IPS-18c (cell line): ENCODE measurements around the gene REEP3.
A peak's percentile ranks its signal among the peaks of the same experiment; 100 is the strongest.

Experiments
- H3K4me3 ChIP-seq: 2 replicates; pipeline ENCODE4 v1.7.0; 2013; ENCODE audit warnings: low read depth, mild to moderate bottlenecking, low read length, moderate library complexity; ENCODE audit not compliant: insufficient read depth
- H3K9me3 ChIP-seq: one replicate; pipeline ENCODE4 v1.6.1; 2013; ENCODE audit warnings: mild to moderate bottlenecking, low read length, moderate library complexity; ENCODE audit not compliant: control insufficient read depth, insufficient read depth

The REEP3 gene

DNA sequence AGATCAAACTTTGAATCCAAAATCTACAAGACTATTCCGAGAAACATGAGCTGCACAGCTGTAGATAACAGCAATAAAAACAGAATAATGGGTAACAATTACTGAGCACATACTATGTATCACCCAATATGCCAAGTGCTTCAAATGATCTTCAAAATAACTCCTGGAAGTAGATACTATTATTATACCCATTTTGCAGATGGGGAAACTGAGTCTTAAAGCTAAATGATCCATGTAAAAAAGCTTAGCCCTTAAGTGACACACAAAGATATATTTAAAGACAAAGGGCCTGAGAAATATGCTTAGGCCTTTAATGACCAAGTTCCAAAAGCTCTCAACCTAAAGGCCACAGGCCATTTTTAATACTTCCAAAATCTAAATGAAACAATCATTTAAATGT is 18.4 kb upstream of the REEP3 start:
- H3K9me3 ChIP-seq = no peaks in the 10 kb centered on the region
- H3K4me3 ChIP-seq = no peak overlapping the region

DNA sequence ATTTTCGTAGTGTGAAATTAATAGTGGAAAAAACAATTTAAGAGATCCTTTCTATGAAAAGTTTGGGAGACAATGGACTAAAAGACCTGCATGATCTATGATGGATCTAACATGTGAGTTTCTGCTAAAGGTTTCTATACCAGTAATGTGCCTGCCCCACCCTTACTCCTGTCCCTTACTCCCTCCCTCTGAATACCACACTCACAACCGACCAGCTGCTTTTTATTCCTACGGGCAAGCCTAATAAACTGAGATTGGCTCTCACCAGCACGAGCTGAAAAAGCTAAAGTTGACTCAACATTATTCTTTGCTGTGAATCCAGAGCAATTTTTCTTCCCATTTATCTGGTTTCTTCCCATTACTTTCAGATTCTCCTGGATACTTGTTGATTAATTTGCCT is 17.8 kb upstream of the REEP3 start:
- Histone ChIP-seq H3K9me3 (no peaks in the 10 kb centered on the region), H3K4me3 (no peak overlapping the region)

DNA sequence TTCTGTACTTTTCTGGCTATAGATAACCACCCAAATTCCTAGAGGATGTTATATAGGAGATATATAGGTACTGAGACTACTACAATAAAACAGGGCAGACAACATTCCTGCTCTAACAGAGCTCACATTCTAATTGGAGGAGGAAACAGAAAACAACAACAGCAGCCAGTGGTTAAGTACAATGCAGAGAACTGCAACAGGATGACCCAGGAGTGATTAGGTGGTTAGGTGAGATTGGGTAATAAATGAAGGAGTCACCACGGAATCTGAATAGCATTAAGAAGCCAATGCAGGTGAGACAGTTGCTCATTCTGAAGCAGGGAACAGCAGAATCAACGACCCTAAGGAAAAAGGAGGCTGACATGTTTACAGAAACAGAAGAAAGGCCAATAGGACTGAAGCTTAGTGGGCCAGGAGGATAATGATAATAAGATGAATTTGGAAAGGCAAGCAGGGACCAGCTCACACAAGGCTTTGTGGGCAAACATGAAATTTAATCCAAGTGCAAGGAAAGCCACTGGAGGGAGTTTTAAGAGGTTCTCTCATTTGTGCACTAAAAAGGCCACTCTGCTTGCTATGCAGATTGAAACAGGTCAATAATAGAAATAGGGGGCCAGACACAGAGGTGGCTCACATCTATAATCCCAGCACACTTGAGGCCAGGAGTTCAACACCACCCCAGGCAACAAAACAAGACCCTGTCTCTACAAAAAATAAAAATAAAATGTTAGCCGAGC is 16.9 kb upstream of the REEP3 start:
- no peaks in the 10 kb centered on the region for H3K9me3 ChIP-seq
- H3K4me3 ChIP-seq = no peak overlapping the region

DNA sequence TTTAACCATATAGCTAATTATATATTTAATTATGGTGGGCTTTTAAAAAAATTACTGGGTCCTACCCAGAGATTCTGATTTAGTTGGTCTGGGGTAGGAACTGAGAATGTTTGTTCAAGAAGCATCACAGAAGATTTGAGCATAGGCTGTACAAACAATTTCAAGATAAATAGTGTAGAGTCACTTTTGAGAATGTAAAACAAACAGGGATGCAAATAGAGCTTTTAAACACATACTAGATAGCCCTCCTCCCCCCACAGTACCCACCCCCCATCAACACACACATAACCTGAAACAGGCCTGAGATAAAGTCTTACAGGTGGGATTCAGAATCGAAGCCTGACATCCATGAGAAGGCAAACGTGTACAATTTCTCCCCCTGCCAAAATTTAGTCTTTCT is 15.6 kb upstream of the REEP3 start:
- H3K9me3 ChIP-seq = no peaks in the 10 kb centered on the region
- no peak overlapping the region for H3K4me3 ChIP-seq

DNA sequence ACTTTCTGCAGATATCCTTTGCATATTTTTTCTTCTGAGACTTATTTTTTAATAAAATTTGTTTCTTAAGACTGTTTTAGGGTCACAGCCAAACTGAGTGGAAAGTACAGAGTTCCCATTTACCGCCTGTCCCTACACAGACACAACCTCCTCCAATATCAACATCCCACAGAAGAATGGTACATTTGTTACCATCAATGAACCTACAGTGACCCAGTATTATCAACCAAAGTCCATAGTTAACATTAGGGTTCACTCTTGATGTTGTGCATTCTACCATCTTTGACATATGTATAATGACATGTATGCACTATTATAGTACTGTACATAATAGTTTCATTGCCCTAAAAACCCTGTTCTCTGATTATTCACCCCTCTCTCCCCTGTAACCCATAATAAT is 14.6 kb upstream of the REEP3 start:
- no peaks in the 10 kb centered on the region for H3K9me3 ChIP-seq

DNA sequence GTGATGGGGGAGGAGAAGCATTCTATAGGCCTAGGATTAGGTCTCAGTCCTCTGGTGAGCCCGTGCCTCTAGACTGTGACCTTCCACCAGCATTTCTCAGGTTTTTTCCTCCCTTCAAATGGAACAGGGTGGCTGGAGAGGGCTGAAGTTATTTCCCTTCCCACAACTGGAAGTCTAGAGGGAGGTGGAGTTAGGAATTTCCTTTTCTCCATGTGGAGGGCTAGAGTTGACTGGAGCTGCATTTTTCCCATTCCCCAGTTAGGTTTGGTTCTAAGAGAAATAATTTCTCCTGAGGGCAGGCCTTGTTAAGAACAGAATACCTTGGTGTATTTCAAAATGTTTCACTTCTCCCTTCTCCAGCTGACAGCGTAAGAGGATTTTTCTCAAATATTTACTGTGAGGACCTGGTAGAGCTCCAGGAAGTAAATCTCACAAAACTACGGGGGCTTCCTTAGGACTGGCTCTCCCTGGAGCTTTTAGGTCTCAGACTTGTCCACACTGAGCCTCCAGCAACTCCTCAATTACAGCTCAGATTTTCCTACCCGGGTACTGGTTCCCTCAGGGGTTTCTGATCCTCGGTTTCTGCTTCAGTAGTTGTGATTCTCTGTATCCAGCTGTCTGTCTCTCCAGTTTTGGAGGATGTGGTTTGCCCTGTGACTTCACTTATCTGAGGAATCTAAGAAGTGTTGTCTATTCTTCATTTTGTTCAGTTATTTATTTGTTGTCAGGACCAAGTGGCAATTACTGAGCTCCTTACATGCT is 6.0 kb upstream of the REEP3 start:
- Histone ChIP-seq H3K9me3 (no peaks in the 10 kb centered on the region), H3K4me3 (no peak overlapping the region)

More for the DNA sequence above, 14.6 kb upstream of the REEP3 start:
- H3K4me3 ChIP-seq = no peak overlapping the region

DNA sequence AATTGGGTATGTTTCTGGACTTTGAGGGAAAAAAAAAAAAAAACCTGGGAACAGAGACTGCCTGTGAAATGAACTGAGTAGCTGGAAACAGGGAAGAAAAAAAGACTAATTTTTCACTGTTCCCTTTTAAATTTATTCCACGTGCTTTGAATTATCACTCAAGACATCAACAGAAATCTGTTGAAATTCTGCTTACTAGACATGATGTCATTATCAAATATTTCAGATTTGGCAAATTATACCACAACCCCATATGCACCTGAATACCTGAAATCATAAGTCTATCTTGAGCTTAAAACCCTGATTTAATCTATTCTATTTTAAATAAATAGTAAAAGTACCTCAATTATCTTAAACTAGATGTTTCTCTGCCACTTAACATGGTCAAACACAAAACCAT is 5.0 kb upstream of the REEP3 start:
- Histone ChIP-seq H3K4me3 (no peak overlapping the region), H3K9me3 (no peaks in the 10 kb centered on the region)

DNA sequence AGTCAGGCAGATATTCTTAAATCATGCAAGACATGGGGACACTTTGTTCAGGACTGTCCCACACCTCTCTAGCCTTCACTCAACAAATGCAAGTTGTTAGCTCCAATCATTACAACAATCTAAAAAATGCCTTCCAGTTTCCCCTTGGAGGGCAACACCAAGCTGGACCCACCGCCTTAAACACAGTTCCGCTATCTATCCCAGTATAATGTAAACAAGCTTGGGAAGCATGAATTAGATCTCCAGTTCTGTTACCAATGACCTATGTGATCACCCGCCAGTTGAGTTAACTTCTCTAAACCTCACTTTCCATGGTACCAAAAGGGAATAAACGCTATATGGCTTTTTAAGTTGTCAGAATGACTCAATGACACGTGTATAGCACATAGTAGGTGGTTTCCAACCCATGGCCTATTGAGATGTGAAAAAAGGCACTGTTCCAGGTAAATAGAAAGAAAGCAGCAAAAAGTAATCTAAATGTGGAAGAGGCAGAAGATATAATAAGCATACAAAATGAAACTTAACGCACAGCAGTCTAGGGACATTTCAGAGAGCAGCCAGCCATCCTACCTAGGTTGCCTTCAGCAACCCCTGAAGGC is 2.4 kb upstream of the REEP3 start:
- no peaks in the 10 kb centered on the region for H3K9me3 ChIP-seq
- no peak overlapping the region for H3K4me3 ChIP-seq

DNA sequence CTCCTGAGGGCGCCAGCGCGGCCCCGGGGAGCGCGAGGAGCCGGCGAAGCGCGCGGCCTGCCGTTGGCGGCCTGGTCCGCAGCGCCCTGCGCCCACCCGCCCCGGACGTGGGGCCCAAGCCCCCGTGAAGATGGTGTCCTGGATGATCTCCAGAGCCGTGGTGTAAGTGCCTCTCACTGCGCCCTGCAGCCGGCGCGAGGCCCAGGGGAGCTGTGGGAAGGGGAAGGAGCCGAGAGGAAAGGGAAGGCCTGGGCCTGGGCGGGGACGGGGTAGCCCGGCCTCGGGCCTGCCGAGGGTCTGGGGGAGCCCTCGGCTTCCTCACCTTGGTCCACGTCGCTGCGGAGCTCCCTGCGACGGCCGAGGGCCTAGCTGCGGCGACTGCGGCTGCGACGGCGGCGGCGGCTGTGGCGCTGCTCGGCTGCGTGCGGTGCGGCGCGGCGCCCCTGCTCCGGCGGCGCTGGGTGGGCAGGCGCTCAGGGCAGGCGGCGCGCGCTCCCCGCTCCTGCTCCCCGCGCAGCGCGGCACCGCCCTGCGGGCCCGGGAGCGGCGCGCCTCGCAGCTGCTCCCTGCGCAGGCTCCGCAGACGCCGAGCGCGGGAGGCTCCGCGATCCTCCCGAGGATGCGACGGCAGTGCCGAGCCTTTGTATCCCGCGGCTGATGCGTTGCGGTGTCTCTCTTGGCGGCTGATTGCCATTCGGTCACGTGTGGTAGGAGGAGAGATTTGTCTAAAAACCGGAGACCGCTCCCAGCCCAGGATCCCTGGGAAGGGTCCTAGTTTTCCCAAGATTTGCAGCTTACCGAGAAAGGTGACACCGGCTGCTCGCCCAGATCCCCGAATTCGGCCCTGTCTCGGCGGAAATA is 445 bp downstream of the REEP3 start:
- peak overlapping the region; percentile 79 for H3K4me3 ChIP-seq
- H3K9me3 ChIP-seq = no peaks in the 10 kb centered on the region

DNA sequence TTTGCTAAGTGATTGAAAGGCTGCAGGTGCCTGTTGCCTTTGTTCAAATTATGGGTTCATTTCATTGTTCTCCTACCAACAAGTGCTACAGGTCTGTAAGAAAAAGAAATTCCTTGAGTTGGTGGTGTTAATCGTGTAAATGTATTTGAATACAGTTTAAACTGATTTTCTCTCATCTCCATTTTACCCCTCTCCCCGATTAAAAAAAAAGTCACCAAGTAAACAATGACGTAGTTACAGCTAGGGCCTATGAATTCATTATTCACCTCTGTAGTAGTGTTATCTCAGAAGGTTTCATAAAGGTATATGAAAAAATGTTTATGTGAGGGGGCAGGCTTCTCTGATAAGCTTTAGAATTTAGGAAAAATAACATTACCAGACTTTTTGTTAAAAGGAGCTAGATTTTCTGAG is 1.1 kb downstream of the REEP3 start:
- Histone ChIP-seq H3K9me3 (no peaks in the 10 kb centered on the region), H3K4me3 (peak overlapping the region; percentile 79)

DNA sequence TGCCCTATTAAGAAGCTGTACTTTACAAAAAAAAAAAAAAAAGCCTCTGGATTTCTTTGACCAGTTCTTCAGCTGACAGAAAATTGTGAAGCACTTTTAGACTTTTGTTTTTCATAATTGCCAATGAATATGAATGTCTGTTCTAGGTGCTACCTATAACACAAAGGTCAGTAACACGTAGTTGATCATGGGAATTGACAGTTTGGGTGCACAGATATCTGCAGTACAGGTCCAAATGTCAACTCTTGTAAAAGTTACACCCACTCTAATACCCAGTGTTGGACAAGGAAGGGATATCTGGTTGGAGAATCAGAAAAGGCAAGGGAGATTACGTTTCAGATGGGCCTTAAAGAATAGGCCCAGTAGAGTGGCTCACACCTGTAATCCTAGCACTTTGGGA is 1.8 kb downstream of the REEP3 start:
- H3K9me3 ChIP-seq = no peaks in the 10 kb centered on the region
- no peak overlapping the region for H3K4me3 ChIP-seq

DNA sequence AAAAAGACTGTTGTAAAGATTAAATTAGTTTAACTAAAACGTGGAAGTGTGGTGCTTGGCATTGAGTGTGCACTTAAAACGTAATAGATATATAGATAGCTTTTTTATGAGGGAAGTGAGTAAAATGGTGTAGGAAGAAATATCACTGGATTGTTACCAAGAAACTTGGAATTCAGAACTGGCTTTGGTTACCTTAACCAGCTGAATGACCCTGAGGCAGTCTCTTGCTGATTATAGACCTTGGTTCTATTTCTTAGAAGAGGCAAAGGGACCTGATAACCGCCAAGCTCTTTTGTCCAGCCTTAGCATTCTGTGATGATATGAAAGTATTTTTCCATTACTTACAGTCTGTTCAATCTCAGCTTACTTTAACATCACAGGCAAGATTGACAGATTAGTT is 3.8 kb downstream of the REEP3 start:
- H3K4me3 ChIP-seq = no peak overlapping the region
- no peaks in the 10 kb centered on the region for H3K9me3 ChIP-seq

DNA sequence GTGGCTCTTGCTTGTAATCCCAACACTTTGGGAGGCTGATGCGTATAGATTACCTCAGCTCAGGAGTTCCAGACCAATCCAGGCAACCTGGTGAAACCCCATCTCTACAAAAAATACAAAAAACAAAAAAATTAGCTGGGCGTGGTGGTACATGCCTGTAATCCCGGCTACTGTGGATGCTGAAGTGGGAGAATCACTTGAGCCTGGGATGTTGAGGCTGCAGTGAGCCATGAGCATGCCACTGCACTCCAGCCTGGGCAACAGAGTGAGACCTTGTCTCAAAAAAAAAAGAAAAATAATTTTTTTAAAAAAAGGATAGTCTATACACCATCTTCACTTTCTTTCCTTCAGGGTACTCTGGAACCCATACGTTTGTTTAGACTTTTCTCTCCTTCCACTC is 6.2 kb downstream of the REEP3 start:
- Histone ChIP-seq H3K9me3 (no peaks in the 10 kb centered on the region), H3K4me3 (no peak overlapping the region)

DNA sequence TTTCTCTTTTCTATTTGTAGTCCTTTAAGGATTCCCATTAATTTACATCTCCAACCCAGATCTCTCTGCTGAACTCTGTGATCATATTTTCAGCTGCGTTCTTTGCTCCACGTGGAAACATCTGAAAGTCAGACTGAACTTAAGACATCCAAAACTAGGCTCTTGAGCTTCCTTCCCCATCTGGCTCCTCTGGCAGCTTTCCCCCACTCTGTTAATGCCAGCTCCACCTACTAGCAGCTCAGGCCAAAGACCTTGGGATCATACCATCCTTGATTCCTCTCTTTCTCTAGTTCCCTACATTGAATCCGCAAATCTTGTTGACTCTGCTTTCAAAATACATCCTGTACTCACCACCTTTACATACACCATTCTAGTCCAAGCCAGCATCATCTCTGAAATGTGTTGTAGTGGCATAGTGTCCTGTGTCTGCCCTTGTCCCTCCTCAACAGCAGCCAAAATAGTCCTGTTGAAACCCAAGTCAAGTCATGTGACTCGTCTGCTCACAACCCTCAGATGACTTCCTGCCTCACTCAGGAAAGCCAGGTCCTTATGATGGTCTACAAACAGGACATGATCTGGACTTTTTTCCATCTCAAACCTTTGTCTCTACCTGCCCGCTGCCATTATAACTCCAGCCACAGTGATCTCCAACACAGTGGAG is 7.0 kb downstream of the REEP3 start:
- no peaks in the 10 kb centered on the region for H3K9me3 ChIP-seq
- no peak overlapping the region for H3K4me3 ChIP-seq

DNA sequence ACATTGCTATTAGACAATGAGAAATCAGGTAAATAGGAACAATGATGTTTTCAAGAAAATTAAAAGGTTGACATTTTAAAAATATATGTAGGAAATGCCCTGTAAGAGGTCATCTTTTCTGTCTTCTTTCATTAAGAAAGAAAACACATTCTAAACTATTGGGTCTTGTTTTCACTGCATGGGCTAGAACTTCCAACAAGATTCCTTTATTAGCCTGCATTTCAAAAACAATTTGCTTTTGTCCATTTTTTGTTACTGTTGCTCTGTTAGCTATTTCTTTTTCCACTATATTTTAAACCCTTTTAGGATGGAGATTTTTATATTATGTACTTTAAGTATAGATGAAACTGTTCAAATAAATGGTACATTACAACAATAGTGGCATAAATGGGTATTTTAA is 9.2 kb downstream of the REEP3 start:
- no peak overlapping the region for H3K4me3 ChIP-seq
- no peaks in the 10 kb centered on the region for H3K9me3 ChIP-seq

DNA sequence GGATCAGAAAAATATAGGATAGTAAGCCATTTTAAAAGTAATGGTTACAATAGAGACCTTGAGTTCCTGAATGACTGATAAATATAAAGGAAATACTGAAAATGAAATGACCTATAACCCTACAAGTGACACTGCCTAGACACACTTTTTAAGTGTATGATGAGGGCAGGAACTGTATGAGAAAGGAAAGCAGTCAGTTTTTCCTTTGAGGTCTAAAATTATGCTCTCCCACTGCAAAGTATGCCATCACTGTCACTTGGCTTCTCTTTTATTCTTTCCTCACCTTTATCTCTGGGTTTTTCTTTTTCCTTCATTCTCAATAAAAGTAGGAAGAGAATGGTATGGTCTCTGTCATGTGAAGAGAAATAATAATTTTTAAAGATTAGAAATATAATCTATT is 13.5 kb downstream of the REEP3 start:
- H3K9me3 ChIP-seq = no peaks in the 10 kb centered on the region

DNA sequence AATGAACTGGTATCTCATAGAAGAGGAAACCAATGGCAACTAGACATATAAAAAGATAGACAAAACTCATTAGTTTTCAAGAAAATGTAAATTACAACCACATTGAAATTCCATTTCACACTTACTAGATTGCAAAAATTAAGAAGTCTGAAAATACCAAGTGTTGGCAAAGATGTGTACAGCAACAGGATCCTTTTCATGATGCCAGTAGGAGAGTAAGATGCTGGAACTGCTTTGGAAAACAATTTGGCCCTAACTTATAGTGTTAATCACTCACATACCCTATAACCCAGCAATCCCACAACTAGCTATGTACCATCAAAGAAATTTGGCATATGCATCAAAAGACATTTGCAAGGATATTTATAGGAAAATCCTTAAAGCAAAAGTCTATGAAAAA is 15.5 kb downstream of the REEP3 start:
- Histone ChIP-seq H3K4me3 (no peak overlapping the region), H3K9me3 (no peaks in the 10 kb centered on the region)

More for the DNA sequence above, 13.5 kb downstream of the REEP3 start:
- H3K4me3 ChIP-seq = no peak overlapping the region
